ENCODE data around the gene THBS3.
"Not testable (repeated sequence)": the region's sequence is repeated elsewhere in the genome, so short reads cannot be mapped to it uniquely, and the experiment has no call there.

THBS3 gene

DNA sequence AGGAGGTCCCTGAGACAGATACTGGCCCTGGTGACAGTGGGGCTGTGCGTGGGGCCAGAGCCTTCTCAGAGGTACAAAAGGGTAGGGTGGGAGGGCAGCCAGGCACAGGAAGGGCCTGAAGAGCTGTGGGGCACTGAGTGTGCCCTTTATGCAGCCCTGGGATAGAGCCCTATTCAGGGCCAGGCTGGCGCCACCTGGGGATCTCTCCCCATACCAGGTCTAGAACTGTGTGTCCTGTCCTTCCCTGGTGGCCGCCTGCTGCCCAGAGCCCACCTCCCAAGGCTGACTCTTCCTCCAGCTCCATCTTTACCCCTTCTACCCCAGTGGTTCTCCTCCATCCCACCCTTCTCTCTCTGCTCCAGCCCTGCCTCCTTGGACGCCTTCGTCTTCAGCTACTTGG, 25.8 kb upstream of the THBS3 start:
- DNase-seq, result not testable (repeated sequence)

DNA sequence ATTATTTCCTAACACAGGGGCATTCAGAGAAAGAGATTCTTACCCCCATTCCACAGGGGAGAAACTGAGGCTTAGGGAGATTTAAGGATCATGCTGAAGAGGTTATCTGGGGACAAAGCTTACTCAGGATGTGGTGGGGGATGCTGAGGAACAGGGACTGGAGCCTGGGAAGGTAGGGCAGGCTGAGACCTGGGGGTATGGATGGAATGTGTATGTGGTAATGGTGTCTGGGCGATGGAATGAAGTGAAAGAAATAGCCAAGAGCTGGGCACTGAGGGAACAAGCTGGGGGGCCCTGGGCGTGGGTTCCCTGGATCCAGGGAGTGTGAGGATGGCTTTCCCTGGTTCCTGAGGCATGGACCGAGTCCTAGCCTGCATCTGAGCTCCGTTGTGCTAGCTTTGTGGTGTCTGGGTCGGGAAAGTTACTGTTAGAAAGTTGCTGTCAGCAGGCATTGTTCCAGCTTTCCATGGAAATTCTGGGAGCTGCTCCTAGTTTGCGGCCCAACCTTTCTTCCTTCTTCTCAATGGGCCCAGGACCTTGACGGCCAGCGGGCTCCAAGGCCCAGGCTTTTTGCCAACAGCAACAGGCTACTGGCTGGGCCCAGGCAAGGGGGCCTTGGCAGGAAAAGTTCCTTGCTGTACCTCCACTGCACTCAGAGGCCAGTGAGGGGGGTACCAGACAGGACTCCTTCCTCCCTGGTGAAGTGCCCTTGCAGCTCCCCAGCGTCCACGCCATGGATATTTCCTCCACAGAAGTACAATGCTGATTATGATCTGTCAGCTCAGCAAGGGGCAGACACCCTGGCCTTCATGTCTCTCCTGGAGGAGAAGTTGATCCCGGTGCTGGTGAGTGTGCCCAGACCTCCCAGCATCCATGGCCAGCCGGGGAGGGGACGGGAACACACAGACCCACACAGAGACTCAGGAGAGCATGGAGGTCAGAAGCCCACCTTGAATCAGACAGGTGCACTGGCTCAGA, 24.6 kb upstream of the THBS3 start:
- not testable (repeated sequence) for DNase-seq

DNA sequence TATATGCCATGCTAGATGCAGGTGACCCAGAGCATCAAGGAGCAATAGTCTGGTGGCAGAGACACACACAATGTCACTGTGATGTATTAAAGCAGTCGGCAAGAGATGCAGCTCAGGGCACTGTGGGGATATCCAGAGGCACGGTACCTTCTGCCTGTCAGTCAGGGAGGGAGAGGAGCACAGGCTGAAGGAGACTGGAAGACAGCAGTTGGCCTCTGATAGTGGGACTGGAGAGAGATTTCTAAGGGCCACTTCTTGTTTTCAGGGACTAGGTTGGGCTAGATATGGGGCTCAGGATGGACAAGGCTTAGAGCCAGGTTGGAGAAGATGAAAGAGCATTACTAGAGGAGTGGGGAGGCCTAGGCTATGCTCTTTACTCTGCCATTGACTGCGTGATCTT, 23.6 kb upstream of the THBS3 start:
- not testable (repeated sequence) for DNase-seq

DNA sequence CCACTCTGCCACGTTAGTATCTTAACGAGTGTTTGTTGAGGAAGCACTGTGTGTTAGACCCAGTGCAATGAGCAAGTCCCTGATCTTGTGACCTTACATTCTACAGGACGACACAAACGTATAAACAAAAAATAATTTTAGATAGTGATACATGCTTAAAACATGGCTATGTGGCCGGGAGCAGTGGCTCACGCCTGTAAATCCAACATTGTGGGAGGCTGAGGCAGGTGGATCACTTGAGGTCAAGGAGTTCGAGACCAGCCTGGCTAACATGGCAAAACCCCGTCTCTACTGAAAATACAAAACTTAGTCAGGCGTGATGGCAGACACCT, 20.4 kb upstream of the THBS3 start:
- DNase-seq, result no peak

DNA sequence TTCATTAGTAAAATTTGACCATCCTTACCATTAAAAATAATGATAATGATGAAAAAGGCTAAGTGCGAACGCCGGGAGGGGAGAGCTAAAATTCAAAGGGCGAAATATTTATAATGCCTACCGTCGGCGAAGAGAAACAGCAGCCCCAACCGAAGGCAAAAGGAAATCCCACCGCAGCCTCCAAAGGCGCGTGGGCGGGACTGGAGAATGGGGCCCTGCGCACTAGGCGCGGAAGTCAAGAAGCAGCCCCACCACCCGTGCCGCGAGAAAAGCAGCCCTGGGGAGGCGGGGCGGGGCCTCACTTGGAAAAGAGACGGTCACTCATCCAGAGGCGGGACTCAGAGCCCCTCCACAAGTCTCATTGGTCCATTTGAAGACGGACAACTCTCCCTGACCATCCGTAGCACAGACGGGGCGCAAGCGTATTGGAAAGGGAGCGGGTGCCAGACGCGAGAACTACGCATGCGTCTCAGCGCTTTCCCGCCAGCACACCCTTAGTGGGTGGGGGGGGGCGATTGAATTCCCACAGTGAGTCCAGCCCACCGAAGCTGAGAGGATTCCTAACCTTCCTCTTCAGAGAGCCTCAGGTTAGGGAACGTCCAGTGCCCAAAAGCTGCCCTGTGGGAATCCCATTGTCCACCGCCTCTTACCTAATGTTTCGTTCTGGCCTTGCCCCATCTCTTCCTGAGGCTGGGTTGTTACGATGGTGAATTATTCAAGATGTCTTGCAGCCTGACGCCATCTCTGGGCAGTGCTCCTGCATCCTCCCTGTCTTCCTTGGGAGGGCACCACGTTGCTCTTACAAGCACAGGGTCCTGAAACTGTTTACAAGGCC, 19.8 kb upstream of the THBS3 start:
- peak; percentile 99 for DNase-seq

DNA sequence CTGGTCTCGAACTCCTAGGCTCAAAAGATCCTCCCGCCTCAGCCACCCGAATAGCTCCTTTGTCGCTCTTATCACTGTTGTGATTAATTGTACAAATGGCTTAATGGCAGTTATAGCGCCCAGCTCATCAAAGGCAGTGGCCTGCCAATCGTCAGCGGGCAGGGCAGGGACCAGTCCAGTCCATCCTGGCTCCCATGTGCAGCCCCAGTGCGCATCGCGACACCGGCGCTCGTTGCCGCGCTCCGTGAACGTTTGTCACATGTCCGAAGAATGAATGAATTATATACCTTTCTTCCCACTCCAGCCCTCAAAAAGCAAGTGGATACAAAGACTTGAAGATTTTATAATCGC, 19.2 kb upstream of the THBS3 start:
- DNase-seq, result no peak

DNA sequence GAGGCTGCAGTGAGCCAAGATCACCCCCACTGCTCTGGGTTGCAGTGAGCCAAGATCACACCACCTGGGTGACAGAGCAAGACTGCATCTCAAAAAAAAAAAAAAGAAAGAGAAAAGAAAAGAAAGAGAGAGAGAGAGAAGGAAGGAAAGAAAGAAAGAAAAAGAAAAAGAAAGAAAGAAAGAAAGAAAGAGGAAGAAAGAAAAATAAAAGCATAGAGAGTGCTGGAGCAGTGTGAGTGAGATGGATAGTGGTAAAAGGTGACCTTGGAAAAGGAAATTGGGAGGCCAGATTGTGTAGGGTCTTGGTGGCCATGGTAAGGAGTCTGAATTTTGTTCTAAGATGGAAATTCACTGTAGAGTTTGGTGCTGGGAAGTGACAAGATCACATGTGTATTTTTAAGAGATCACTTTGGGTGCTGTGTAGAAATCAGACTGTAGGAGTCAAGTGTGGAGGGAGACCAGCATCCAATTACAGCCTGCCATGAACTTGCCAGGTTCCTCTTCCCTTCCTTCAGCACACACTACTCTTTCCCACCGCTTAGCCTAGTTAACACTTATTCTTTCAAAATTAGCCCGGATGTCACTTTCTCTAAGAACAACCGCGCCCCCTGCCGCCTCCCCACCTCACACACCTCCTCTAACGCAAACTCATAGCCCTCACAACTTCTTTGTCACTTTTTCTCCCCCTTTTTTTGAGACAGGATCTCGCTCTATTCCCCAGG, 18.7 kb upstream of the THBS3 start:
- peak; percentile 77 for DNase-seq

DNA sequence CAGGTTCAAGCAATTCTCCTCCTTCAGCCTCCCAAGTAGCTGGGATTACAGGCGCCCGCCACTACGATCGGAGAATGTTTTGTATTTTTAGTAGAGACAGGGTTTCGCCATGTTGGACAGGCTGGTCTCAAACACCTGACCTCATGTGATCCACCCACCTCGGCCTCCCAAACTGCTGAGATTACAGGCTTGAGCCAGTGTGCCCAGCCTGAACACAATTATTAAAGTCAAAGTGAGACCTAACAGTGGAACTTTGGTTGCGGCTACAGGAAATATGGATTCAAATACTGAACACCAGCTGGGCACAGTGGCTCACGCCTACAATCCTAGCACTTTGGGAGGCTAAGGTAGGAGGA, 17.7 kb upstream of the THBS3 start:
- DNase-seq, result not testable (repeated sequence)

DNA sequence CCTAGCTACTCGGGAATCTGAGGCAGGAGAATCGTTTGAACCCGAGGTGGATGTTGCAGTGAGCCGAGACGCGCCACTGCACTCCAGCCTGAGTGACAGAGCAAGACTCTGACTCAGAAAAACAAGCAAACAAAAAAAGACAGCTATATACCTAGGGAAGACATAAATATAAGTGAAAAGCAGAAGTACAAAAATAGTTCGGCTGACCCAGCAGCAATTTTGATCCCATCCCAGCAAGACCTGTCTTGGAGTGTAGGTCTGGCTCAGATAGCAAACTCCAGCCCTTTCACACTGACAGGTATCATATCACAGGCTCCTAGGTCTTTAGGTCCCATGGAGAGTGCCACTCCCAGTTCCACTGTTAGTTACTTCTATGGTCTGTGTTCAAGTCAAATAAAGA, 15.3 kb upstream of the THBS3 start:
- no peak for DNase-seq

DNA sequence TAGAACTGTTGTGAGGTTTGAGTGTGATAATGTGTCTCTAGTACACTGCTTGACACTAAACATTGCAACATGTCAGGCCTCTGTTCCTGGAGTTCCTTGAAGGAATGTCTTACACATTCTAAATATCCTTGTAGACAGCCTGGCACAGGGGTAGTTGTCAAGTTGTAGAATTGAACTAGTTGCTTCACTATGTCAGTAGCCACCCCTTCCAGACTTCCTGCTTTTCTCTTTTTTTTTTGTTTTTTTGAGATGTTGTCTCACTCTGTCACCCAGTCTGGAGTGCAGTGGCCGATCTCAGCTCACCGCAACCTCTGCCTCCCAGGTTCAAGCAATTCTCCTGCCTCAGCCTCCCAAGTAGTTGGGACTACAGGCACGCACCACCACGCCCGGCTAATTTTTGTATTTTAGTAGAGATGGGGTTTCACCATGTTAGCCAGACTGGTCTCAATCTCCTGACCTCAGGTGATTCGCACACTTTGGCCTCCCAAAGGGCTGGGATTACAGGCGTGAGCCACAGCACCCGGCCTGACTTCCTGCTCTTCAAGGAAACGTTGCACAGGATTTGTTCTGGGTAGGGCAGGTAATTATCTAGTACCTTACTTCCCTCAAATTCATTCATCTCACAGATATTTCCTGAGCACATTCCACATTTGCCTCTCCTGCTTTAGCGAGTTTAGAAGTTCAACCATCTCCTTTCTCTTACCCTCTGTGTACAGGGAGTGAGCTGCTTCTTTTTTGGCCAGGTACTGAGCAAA, 12.7 kb upstream of the THBS3 start:
- not testable (repeated sequence) for DNase-seq

DNA sequence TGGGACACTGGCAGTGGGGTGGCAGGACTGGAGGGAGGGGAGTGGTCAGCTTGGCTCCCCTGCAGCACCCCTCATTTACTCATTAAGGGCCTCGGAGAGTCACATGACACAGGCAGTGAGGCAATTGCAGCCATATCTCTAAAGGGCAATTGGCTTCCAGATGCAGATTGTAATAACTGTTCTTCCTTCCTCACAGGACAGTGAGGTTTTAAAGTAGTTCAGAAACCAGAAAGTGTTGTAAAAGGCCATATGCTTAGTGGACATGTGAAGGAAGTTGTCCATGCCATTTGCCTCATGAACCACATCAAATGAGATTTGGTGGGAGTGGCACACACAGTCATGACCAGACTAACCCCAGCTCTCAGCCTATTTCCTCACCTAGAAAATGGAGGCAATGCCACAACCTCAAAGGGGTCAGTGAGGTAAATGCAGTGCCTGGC, 11.9 kb upstream of the THBS3 start:
- no peak for DNase-seq

DNA sequence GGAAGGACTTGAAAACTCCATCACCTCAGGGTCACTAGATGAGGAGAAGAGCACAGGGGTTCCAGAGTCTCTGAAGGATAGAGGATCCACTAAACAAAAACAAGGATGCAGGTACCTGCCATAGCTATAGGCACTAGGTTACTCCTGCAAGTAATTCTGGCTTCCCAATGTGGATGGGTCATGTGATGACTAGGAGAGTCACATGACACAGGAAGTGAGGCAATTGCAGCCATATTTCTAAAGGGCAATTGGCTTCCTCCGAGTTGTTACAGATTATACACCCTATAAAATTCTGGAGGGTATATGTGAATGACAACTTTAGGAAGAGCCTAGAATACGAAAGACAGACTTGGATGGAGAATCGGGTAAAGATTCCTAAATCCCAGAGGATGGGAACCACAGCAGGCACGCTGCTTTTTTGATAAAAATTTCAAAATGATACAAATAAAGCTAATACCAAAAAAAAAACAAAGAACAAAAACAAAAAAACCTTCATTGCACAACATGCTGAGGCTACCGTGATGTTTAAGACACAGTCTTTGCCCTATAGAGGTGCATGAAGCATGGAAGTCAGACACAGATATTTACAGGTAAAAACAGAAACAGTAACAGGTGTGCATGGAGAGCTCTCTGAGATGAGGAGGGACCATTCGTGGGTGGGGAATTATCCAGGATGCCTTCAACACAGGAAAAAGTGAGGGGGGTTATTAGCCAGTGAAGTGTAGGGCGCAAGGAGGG, 11.3 kb upstream of the THBS3 start:
- peak; percentile 7 for DNase-seq

DNA sequence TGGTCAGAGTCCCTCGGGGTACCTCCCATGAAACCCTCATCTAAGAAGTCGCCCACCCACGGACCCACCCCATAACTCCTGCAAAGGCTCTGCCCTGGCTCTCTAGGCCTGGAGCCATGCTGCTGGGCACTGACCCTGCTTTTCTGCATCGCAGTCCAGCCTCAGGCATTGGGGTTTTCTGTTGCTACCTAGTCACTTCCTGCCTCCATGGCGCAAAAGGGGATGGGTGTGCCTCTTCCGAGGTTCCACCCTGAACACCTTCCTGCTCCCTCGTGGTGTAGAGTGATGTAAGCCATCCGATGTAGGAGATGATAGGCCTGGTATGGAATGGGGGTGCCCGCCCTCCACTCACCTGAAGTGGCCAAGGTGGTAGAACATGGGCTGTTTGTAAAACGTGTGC, 7.0 kb upstream of the THBS3 start:
- DNase-seq, result not testable (repeated sequence)

DNA sequence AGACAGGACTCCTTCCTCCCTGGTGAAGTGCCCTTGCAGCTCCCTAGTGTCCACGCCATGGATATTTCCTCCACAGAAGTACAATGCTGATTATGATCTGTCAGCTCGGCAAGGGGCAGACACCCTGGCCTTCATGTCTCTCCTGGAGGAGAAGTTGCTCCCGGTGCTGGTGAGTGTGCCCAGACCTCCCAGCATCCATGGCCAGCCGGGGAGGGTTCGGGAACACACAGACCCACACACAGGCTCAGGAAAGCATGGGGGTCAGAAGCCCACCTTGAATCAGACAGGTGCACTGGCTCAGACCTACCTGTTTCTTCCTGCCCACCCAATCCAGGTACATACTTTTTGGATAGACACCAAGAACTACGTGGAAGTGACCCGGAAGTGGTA, 4.3 kb upstream of the THBS3 start:
- DNase-seq, result not testable (repeated sequence)

DNA sequence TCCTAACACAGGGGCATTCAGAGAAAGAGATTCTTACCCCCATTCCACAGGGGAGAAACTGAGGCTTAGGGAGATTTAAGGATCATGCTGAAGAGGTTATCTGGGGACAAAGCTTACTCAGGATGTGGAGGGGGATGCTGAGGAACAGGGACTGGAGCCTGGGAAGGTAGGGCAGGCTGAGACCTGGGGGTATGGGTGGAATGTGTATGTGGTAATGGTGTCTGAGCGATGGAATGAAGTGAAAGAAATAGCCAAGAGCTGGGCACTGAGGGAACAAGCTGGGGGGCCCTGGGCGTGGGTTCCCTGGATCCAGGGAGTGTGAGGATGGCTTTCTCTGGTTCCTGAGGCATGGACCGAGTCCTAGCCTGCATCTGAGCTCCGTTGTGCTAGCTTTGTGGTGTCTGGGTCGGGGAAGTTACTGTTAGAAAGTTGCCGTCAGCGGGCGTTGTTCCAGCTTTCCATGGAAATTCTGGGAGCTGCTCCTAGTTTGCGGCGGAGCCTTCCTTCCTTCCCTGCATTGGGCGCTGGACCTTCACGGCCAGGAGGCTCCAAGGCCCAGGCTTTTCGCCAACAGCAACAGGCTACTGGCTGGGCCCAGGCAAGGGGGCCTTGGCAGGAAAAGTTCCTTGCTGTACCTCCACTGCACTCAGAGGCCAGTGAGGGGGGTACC, 3.8 kb upstream of the THBS3 start:
- not testable (repeated sequence) for DNase-seq

DNA sequence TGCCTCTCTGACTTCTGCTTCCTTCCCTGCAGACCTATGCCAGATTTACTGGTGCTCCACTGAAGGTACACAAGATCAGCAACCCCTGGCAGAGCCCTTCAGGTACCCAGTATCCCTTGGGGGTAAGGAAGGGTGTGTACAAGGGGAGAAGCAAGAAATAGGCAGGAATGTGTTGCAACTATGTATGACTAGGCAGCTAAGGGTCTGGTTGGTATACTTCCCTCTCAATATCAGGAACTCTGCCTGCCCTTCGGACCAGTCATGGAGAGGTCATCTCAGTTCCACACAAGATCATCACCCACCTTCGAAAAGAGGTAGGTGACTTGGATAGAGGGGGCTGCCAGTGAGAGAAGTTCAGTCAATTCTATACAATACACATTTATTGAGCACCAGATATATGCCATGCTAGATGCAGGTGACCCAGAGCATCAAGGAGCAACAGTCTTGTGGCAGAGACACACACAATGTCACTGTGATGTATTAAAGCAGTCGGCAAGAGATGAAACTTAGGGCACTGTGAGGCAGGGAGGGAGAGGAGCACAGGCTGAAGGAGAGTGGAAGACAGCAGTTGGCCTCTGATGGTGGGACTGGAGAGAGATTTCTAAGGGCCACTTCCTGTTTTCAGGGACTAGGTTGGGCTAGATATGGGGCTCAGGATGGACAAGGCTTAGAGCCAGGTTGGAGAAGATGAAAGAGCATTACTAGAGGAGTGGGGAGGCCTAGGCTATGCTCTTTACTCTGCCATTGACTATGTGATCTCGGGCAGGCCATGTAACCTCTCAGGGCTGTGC, 2.8 kb upstream of the THBS3 start:
- no peak for DNase-seq

DNA sequence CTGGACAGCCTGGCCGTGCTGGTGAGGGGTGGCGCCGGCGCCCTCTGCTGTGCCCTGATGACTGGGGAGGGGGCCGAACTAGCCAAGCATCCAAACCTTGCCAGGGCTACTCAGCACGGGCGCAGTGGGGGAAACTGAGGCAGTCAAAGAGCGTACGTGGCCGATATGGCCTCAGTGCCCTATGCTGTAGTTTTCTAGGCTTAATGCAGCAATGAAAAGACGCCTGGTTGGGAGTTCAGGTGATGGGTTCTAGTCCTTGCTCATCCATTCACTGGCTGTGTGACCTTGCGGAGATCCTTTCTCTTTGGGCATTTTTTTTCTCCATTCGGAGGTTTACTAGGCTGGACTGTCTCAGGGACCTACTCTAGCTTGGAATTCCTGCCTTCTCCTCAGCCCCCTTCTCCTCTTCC, 1.6 kb upstream of the THBS3 start:
- DNase-seq, result no peak

DNA sequence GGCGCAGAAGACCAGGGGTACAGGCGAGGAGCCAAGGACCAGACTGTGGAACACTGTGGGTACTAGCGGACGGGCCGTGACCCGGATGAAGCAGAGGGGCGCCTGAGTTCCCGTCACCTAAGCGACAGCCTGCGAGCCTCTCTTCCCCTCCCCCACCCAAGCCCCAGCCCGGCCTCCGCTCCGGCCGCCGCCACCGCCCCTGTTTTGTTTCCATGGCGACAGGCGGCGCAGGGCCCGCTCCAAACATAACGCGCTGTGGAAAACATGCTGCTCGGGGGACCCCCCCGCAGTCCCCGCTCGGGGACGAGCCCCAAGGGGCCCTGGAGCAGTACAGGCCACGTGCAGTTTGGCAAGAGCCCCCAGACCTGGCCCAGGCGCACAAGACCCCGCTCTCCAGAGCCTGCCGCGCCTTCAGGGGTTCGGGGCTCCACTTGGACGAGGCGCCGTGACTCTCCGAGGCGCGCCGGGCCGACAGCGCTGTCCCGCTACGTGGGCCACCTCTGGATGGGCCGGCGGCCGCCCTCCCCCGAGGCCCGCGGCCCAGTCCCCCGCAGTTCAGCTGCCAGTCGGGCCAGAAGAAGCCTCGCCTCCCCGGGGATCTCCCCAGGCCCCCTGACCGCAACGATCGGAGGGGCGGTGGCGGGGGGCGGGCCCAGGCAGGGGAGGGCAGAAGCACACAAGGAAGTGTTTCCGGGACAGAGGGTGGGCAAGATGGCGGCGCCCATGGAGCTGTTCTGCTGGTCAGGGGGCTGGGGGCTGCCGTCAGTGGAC, 1.0 kb upstream of the THBS3 start, which contains the start of gene MTX1:
TSS of gene MTX1 (plus strand) at position 155 of the 771 bp plus-strand sequence. CDS start at position 265, 110 bp downstream.
- DNase-seq, result peak; percentile 51

All from GDM1 (cell line).